NB4 (cell line): ENCODE results near the gene CTF1.
A peak's percentile ranks its signal among the peaks of the same experiment; 100 is the strongest.

Experiments
- DNase-seq: peaks from one replicate; pipeline ENCODE4 v3.0.0; 2010; ENCODE audit warnings: low read depth
- H3K4me3 ChIP-seq: one replicate; pipeline ENCODE4 v1.5.1; 2011; ENCODE audit warnings: mild to moderate bottlenecking, low read depth, low read length, moderate library complexity
- CTCF ChIP-seq: IDR thresholded peaks from one replicate; pipeline ENCODE4 v1.5.1; 2012; ENCODE audit warnings: low read depth, low read length
- MAX ChIP-seq: IDR thresholded peaks from 2 replicates; pipeline ENCODE4 v1.6.1; 2011; ENCODE audit warnings: low read depth, low read length
- MYC ChIP-seq: IDR thresholded peaks from 2 replicates; pipeline ENCODE4 v1.6.1; 2011; ENCODE audit warnings: low read depth, low read length
- POLR2A ChIP-seq: IDR thresholded peaks from 2 replicates; pipeline ENCODE4 v1.6.1; 2011; ENCODE audit warnings: mild to moderate bottlenecking; ENCODE audit not compliant: insufficient read length; ENCODE audit errors: extremely low read depth

CTF1 gene

GRCh38 chr16:30914830-30915229, 18.4 kb downstream of the CTF1 start:
- TF ChIP-seq MAX (no peak), MYC (no peak), POLR2A (no peak), CTCF (no peak)
- no peak overlapping the region for H3K4me3 ChIP-seq
- no peak for DNase-seq

GRCh38 chr16:30918614-30919013, 22.2 kb downstream of the CTF1 start:
- no peak for DNase-seq
- TF ChIP-seq MYC (no peak), CTCF (no peak), MAX (no peak), POLR2A (no peak)
- no peak overlapping the region for H3K4me3 ChIP-seq

- no peak overlapping the region for H3K4me3 ChIP-seq
- TF ChIP-seq MYC (no peak), CTCF (no peak), MAX (no peak), POLR2A (no peak)
- DNase-seq, result no peak
Observed at GRCh38 chr16:30920891-30921290, 24.5 kb downstream of the CTF1 start.

- H3K4me3 ChIP-seq, result peak overlapping the region; percentile 60
- 0 out of 2 replicates have a peak, but pooled peaks have one; percentile 49 for TF ChIP-seq MYC
- TF ChIP-seq CTCF, result no peak
- no peak for DNase-seq
Observed at GRCh38 chr16:30921459-30921747, 25.0 kb downstream of the CTF1 start.

GRCh38 chr16:30921748-30922419, 25.5 kb downstream of the CTF1 start:
- DNase-seq, result peak; percentile 93
- TF ChIP-seq MAX (peak; percentile 53; the same call in 1 of the 2 replicates), MYC (no peak), CTCF (peak; percentile 77), POLR2A (no peak)
- peak overlapping the region; percentile 60 for H3K4me3 ChIP-seq

- H3K4me3 ChIP-seq, result peak overlapping the region; percentile 98
- TF ChIP-seq MYC (peak; percentile 45), MAX (peak; percentile 49; the same call in 1 of the 2 replicates), POLR2A (no peak)
- peak; percentile 100 for DNase-seq
Observed at GRCh38 chr16:30922420-30922959, 26.1 kb downstream of the CTF1 start.
